Liver (tissue), 9 donors: ENCODE measurements around the gene OARD1. TPM values are rescaled to one million over a fixed set of nuclear protein-coding genes. Genes with fewer than 3 reads are reported as not detected.

Experiments
- DNase-seq: peaks from one replicate; pipeline ENCODE4 v3.0.0-alpha.2; 2017; ENCODE audit warnings: low spot score
- H3K27ac ChIP-seq, 2 donors: one replicate each; pipeline ENCODE4 v1.7.0; 2013; ENCODE audit warnings: inconsistent platforms in 2 of 2, low read length in 2 of 2, control low read depth in 1 of 2, low read depth in 1 of 2, mild to moderate bottlenecking in 1 of 2
- H3K27me3 ChIP-seq, 4 donors: one replicate each; pipeline versions ENCODE4 v1.6.1 to v1.7.0; 2013; ENCODE audit warnings: low read length in 3 of 4, inconsistent platforms in 1 of 4, mild to moderate bottlenecking in 1 of 4, moderate library complexity in 1 of 4; ENCODE audit not compliant: control insufficient read depth in 4 of 4, insufficient read depth in 4 of 4
- H3K36me3 ChIP-seq, 4 donors: one replicate each; pipeline versions ENCODE4 v1.6.1 to v1.7.0; 2013; ENCODE audit warnings: low read length in 3 of 4, mild to moderate bottlenecking in 3 of 4, low read depth in 1 of 4, moderate library complexity in 1 of 4; ENCODE audit not compliant: control insufficient read depth in 4 of 4, insufficient read depth in 3 of 4
- H3K4me1 ChIP-seq, 4 donors: one replicate each; pipeline versions ENCODE4 v1.6.1 to v1.7.0; 2013; ENCODE audit warnings: low read length in 3 of 4, mild to moderate bottlenecking in 3 of 4, moderate library complexity in 1 of 4; ENCODE audit not compliant: control insufficient read depth in 4 of 4, insufficient read depth in 4 of 4
- H3K4me3 ChIP-seq, 3 donors: one replicate each; pipeline versions ENCODE4 v1.6.1 to v1.7.0; 2013; ENCODE audit warnings: low read length in 3 of 3, control low read depth in 1 of 3, low read depth in 1 of 3, mild to moderate bottlenecking in 1 of 3
- H3K9ac ChIP-seq, 2 donors: one replicate each; pipeline ENCODE4 v1.7.0; 2013; ENCODE audit warnings: low read length in 2 of 2, mild to moderate bottlenecking in 2 of 2, moderate library complexity in 2 of 2, control low read depth in 1 of 2, low read depth in 1 of 2
- H3K9me3 ChIP-seq, 4 donors: one replicate each; pipeline versions ENCODE4 v1.6.1 to v1.7.0; 2013; ENCODE audit warnings: low read length in 3 of 4; ENCODE audit not compliant: control insufficient read depth in 4 of 4
- ATF3 ChIP-seq: IDR thresholded peaks from 2 replicates; pipeline ENCODE4 v1.6.1; 2016; ENCODE audit warnings: antibody characterized with exemption
- CTCF ChIP-seq: fragments of 150-350 bp; IDR thresholded peaks from 2 replicates; pipeline ENCODE4 v1.5.1; 2017; ENCODE audit warnings: improper control_type of control experiment, low read depth, low read length; ENCODE audit not compliant: missing input control
- EGR1 ChIP-seq, 2 donors: IDR thresholded peaks; 2 replicates each; pipeline ENCODE4 v1.6.1; 2016 to 2018; ENCODE audit warnings: antibody characterized with exemption in 2 of 2, low read depth in 2 of 2
- FOXA1 ChIP-seq: IDR thresholded peaks from 2 replicates; pipeline ENCODE4 v1.6.1; 2016; ENCODE audit warnings: antibody characterized with exemption
- FOXA2 ChIP-seq: IDR thresholded peaks from 2 replicates; pipeline ENCODE4 v1.6.1; 2016; ENCODE audit warnings: antibody characterized with exemption
- GABPA ChIP-seq, 2 donors: IDR thresholded peaks in 1 of 2; conservative IDR thresholded peaks in 1 of 2; 2 replicates each; pipeline ENCODE4 v1.6.1; 2016; ENCODE audit warnings: antibody characterized with exemption in 2 of 2, mild to moderate bottlenecking in 1 of 2, moderate library complexity in 1 of 2
- HNF4A ChIP-seq, 2 donors: conservative IDR thresholded peaks; 2 replicates each; pipeline ENCODE4 v1.6.1; 2016; ENCODE audit warnings: antibody characterized with exemption in 2 of 2, mild to moderate bottlenecking in 2 of 2
- HNF4G ChIP-seq: IDR thresholded peaks from 2 replicates; pipeline ENCODE4 v1.6.1; 2016; ENCODE audit warnings: antibody characterized with exemption
- JUND ChIP-seq, 2 donors: IDR thresholded peaks; 2 replicates each; pipeline ENCODE4 v1.6.1; 2016; ENCODE audit warnings: antibody characterized with exemption in 2 of 2
- MAX ChIP-seq: IDR thresholded peaks from 2 replicates; pipeline ENCODE4 v1.6.1; 2016; ENCODE audit warnings: antibody characterized with exemption
- NR2F2 ChIP-seq: IDR thresholded peaks from 2 replicates; pipeline ENCODE4 v1.6.1; 2016; ENCODE audit warnings: antibody characterized with exemption
- RAD21 ChIP-seq, 2 donors: IDR thresholded peaks; 2 replicates each; pipeline ENCODE4 v1.6.1; 2016; ENCODE audit warnings: antibody characterized with exemption in 2 of 2, mild to moderate bottlenecking in 2 of 2
- REST ChIP-seq: IDR thresholded peaks from 2 replicates; pipeline ENCODE4 v1.6.1; 2016; ENCODE audit warnings: antibody characterized with exemption, mild to moderate bottlenecking
- RXRA ChIP-seq, 2 donors: IDR thresholded peaks; 2 replicates each; pipeline ENCODE4 v1.6.1; 2017 to 2018; ENCODE audit warnings: antibody characterized with exemption in 2 of 2, mild to moderate bottlenecking in 1 of 2
- SP1 ChIP-seq: IDR thresholded peaks from 2 replicates; pipeline ENCODE4 v1.6.1; 2018; ENCODE audit warnings: antibody characterized with exemption, mild to moderate bottlenecking
- TAF1 ChIP-seq: conservative IDR thresholded peaks from 2 replicates; pipeline ENCODE4 v1.6.1; 2016; ENCODE audit warnings: antibody characterized with exemption, mild to moderate bottlenecking
- YY1 ChIP-seq: IDR thresholded peaks from 2 replicates; pipeline ENCODE4 v1.6.1; 2016; ENCODE audit warnings: antibody characterized with exemption, mild to moderate bottlenecking
- ZBTB33 ChIP-seq: IDR thresholded peaks from 2 replicates; pipeline ENCODE4 v1.6.1; 2016; ENCODE audit warnings: antibody characterized with exemption
- WGBS: extraction: QIAGEN DNeasy Blood & Tissue Kit; methylation state at CpG from one replicate; pipeline ENCODE4 v1.1.7; 2013; 5-methylcytosine and 5-hydroxymethylcytosine counted together
- polyA plus RNA-seq, 2 donors: library from polyadenylated mRNA; stranded (reverse) in 1 of 2; unstranded in 1 of 2; fragments of 200-250 nt in 1 of 2; fragments of >200 nt in 1 of 2; fragmentation: Nextera tagmentation in 1 of 2; extraction: Ambion mirVana in 1 of 2; gene quantifications; one replicate each; pipeline versions ENCODE4 v1.2.1 to v1.2.3, GENCODE V29; 2013 to 2015
- total RNA-seq, 2 donors: library from RNA; depleted of rRNA; stranded (reverse); fragments of >200 nt; gene quantifications; one replicate each; pipeline ENCODE4 v1.2.3, GENCODE V29; 2014
- donor health status: healthy.
- donor health status: healthy.
- donor health status: healthy.
- donor health status: healthy.
- donor health status: healthy.

OARD1 gene
- total RNA-seq (10 to 100 TPM; 20.1 to 25.1 TPM), polyA plus RNA-seq (10 to 100 TPM; 20.9 to 28.6 TPM)

GRCh38 chr6:41071923-41072835, at the start of gene OARD1:
OARD1 (minus strand) TSS chr6:41072356; CDS start chr6:41071634, 722 bp downstream.
- Histone ChIP-seq H3K4me3 (peak within 1 kb of the TSS; percentile 84 to 93 (median 84)), H3K36me3 (peaks cover 0 to 10% (median 5%) of the 10 kb centered on the region in 4 donors), H3K27ac (peak within 1 kb of the TSS; percentile 99 to 100), H3K4me1 (peaks cover under 1 to 42% (median 34%) of the 10 kb centered on the region in 4 donors), H3K9me3 (no peaks in the 10 kb centered on the region), H3K9ac (peak within 1 kb of the TSS; percentile 98 to 99), H3K27me3 (no peaks in the 10 kb centered on the region)
- WGBS: under 1% methylated on average over 63 of the region's 63 CpGs
- peak; percentile 99 for DNase-seq
- TF ChIP-seq MAX: peak; percentile 76
- peak; percentile 98 for TF ChIP-seq YY1
- TF ChIP-seq TAF1: peak; percentile 84
- TF ChIP-seq CTCF: no peak
- peak in 1 of 2 donors; percentile 25 for TF ChIP-seq JUND (IDR thresholded peaks at IDR 0.05)
- peak; percentile 23 for TF ChIP-seq FOXA2
- TF ChIP-seq ATF3: peak; percentile 66
- TF ChIP-seq RAD21 (IDR thresholded peaks at IDR 0.05): no peak
- no peak for TF ChIP-seq HNF4G
- TF ChIP-seq FOXA1: no peak
- TF ChIP-seq SP1: peak; percentile 71
- peak; percentile 71 to 88 for TF ChIP-seq EGR1 (IDR thresholded peaks at IDR 0.05; ENCODE audit: low read depth in 2 of 2)
- peak; percentile 75 for TF ChIP-seq REST
- TF ChIP-seq GABPA (IDR thresholded peaks at IDR 0.05 in 1 of 2, conservative IDR thresholded peaks at IDR 0.05 in 1 of 2): peak; percentile 85 to 94
- TF ChIP-seq ZBTB33: peak; percentile 90
- TF ChIP-seq HNF4A (conservative IDR thresholded peaks at IDR 0.05): peak; percentile 4 to 17
- TF ChIP-seq RXRA (IDR thresholded peaks at IDR 0.05): peak; percentile 47 to 84
- peak; percentile 50 for TF ChIP-seq NR2F2
